Kidney (tissue), 14 donors: Measurements from ENCODE around the gene TRIM9. TPM values are rescaled to one million over a fixed set of nuclear protein-coding genes. Genes with fewer than 3 reads are reported as not detected.
"Not testable (repeated sequence)": the region's sequence is repeated elsewhere in the genome, so short reads cannot be mapped to it uniquely, and the experiment has no call there.

ENCODE experiments used
- DNase-seq, 5 donors: peaks; one replicate each; pipeline ENCODE4 v3.0.0-alpha.2; 2013 to 2020
- FAIRE-seq: peaks from 2 replicates; lab custom pipeline; 2012; peaks lifted over from hg19 to GRCh38; lab: Jason Lieb, UNC
- H3K27ac ChIP-seq, 2 donors: one replicate each; pipeline ENCODE4 v1.7.0; 2013; ENCODE audit warnings: low read depth in 2 of 2, low read length in 2 of 2, inconsistent platforms in 1 of 2
- H3K27me3 ChIP-seq: one replicate; pipeline ENCODE4 v1.7.1; 2013; ENCODE audit warnings: low read length, inconsistent platforms; ENCODE audit not compliant: control insufficient read depth, insufficient read depth
- H3K36me3 ChIP-seq, 3 donors: one replicate each; pipeline versions ENCODE4 v1.7.0 to v1.7.1; 2013; ENCODE audit warnings: low read length in 3 of 3, control low read depth in 1 of 3, inconsistent platforms in 1 of 3; ENCODE audit not compliant: insufficient read depth in 3 of 3, control insufficient read depth in 2 of 3
- H3K4me1 ChIP-seq, 3 donors: one replicate each; pipeline versions ENCODE4 v1.7.0 to v1.7.1; 2013; ENCODE audit warnings: low read length in 3 of 3, inconsistent platforms in 1 of 3, low read depth in 1 of 3; ENCODE audit not compliant: control insufficient read depth in 2 of 3, insufficient read depth in 2 of 3
- H3K4me3 ChIP-seq, 3 donors: one replicate each; pipeline versions ENCODE4 v1.7.0 to v1.8.1; 2013; ENCODE audit warnings: low read length in 3 of 3, control low read depth in 1 of 3, inconsistent platforms in 1 of 3
- H3K9ac ChIP-seq, 3 donors: one replicate each; pipeline versions ENCODE4 v1.7.0 to v1.7.1; 2013; ENCODE audit warnings: low read length in 3 of 3, control low read depth in 1 of 3, inconsistent platforms in 1 of 3
- H3K9me3 ChIP-seq, 3 donors: one replicate each; pipeline versions ENCODE4 v1.7.0 to v1.7.1; 2013; ENCODE audit warnings: low read length in 3 of 3, control low read depth in 1 of 3, inconsistent platforms in 1 of 3; ENCODE audit not compliant: control insufficient read depth in 2 of 3, insufficient read depth in 1 of 3
- CTCF ChIP-seq: IDR thresholded peaks from 3 replicates; pipeline ENCODE4 v1.5.1; 2012; ENCODE audit warnings: mild to moderate bottlenecking, moderate library complexity, borderline replicate concordance; ENCODE audit not compliant: insufficient read depth; ENCODE audit errors: extremely low read depth
- intact Hi-C: fragments of 100-400 bp; cut with DNase I; formaldehyde crosslinking; loops from one replicate; pipeline ENCODE4 v1.11.1; 2022
- polyA plus RNA-seq: library from polyadenylated mRNA; stranded (reverse); fragments of 350-450 nt; fragmentation: Illumina TruSeq; extraction: RNeasy Lipid Tissue Mini Kit (QIAGEN cat#74804); gene quantifications from one replicate; pipeline ENCODE4 v1.2.3, GENCODE V29; 2014; ENCODE audit warnings: low read depth, low replicate concordance; ENCODE audit not compliant: insufficient read depth
- total RNA-seq: library from RNA; stranded (reverse); fragmentation: NEBNext Ultra II Directional; extraction: Animal tissue kit (Norgen Biotek cat#: 25700); gene quantifications from one replicate; pipeline ENCODE4 v1.2.1, GENCODE V29; 2021
- donor health status: control.
- donor health status: control.
- donor health status: control.
- donor health status: control.
- donor health status: control.
- donor health status: DM: yes; HTN: yes; CAD: no.
- donor health status: Normal renal cell carcinoma (clear cell type).

The TRIM9 gene
- total and polyA plus RNA-seq, 2 donors from 2014 or later, result 0.67 to 2.0 TPM

- no peak overlapping the region for H3K9ac ChIP-seq
- no peak for DNase-seq
Observed at GRCh38 chr14:50997712-50998111, 97.2 kb downstream of the TRIM9 start.

GRCh38 chr14:50994158-50994557, 100.7 kb downstream of the TRIM9 start:
- H3K27me3 ChIP-seq, H3K36me3 ChIP-seq, H3K4me1 ChIP-seq, DNase-seq, H3K27ac ChIP-seq, H3K4me3 ChIP-seq, FAIRE-seq, H3K9me3 ChIP-seq, H3K9ac ChIP-seq, intact Hi-C loops: not testable (repeated sequence)

More at GRCh38 chr14:50997712-50998111, 97.2 kb downstream of the TRIM9 start:
- no peak for FAIRE-seq
- no peaks in the 10 kb centered on the region for H3K9me3 ChIP-seq
- no peaks in the 10 kb centered on the region for H3K4me1 ChIP-seq
- intact Hi-C loops, result no loop called here
- H3K27me3 ChIP-seq, result no peaks in the 10 kb centered on the region
- H3K4me3 ChIP-seq, result no peak overlapping the region
- H3K27ac ChIP-seq, result no peak overlapping the region
- no peaks in the 10 kb centered on the region for H3K36me3 ChIP-seq
- TF ChIP-seq CTCF, result no peak

GRCh38 chr14:50985859-50986331, 109.0 kb downstream of the TRIM9 start:
- FAIRE-seq (no peak), DNase-seq (no peak)
- Histone ChIP-seq H3K27me3 (no peaks in the 10 kb centered on the region), H3K9me3 (no peaks in the 10 kb centered on the region), H3K27ac (no peak overlapping the region), H3K36me3 (no peaks in the 10 kb centered on the region), H3K4me3 (no peak overlapping the region), H3K9ac (no peak overlapping the region), H3K4me1 (no peaks in the 10 kb centered on the region)
- intact Hi-C loops, result no loop called here
- TF ChIP-seq CTCF, result no peak

GRCh38 chr14:50985124-50985858, 109.6 kb downstream of the TRIM9 start:
- TF ChIP-seq CTCF, result no peak
- no peaks in the 10 kb centered on the region for H3K36me3 ChIP-seq

More at GRCh38 chr14:50985124-50985858, 109.6 kb downstream of the TRIM9 start:
- Histone ChIP-seq H3K9me3 (no peaks in the 10 kb centered on the region), H3K4me1 (no peaks in the 10 kb centered on the region), H3K4me3 (no peak overlapping the region), H3K9ac (no peak overlapping the region), H3K27ac (no peak overlapping the region), H3K27me3 (no peaks in the 10 kb centered on the region)
- no peak for FAIRE-seq
- intact Hi-C loops, result no loop called here
- no peak for DNase-seq
